RPMI8226 (cell line): ENCODE results near the gene CDKN1C.
A peak's percentile ranks its signal among the peaks of the same experiment; 100 is the strongest.

Experiments
- DNase-seq: peaks from one replicate; pipeline ENCODE4 v3.0.0-alpha.2; 2015

Gene CDKN1C

DNA sequence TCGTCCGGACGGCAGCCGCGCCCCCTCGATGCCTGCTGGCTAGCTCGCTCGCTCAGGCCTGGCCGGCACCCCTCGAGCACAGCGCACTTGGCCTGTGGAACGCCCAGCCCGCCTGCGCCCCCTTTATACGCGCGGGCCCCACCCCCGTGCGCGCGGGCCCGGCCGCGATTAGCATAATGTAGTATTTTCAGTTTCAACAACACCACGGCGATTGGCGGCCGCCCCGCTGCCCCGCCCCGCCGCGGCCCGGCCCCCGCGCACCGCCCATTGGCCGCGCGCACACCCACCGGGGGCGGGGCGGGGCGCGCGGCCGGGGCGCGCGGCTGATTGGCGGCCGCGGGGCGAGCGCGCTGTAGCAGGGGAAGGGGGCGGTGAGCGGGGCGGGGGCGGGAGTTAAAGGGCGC lies at the start of gene CDKN1C:
TSS of gene CDKN1C (minus strand) at position 98 of the 404 bp plus-strand sequence. CDS start 319 bp downstream, outside the sequence.
- DNase-seq = peak; percentile 86

DNA sequence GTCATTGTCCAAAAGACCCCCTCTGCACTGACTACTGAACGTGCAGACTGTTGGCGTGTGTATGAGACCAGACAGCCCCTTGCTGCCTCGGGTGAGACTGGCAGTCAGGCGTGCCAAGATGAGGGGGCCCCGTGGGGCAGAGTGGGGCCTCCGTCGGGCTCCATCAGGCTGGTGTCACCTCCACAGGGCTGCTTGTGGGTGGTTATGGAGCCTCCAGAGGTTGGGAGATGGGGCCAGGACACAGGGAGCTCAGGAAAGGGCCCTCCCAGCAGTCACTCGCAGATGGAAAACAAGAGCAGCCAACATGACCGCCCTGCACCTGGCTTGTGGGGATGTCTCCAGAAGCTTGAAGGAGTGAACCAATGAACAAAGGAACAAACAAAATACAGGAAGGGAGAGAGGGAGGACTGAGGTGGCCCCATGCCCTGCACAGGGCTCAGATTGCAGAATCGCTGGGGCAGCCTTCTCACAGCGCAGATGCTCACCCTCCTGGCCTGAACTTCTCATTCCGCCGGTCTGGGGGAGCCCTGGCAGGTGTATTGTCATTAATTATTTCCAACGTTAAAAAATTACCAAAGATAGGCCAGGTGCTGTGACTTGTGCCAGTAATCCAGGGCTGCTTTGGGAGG lies 49.1 kb upstream of the CDKN1C start:
- no peak for DNase-seq

DNA sequence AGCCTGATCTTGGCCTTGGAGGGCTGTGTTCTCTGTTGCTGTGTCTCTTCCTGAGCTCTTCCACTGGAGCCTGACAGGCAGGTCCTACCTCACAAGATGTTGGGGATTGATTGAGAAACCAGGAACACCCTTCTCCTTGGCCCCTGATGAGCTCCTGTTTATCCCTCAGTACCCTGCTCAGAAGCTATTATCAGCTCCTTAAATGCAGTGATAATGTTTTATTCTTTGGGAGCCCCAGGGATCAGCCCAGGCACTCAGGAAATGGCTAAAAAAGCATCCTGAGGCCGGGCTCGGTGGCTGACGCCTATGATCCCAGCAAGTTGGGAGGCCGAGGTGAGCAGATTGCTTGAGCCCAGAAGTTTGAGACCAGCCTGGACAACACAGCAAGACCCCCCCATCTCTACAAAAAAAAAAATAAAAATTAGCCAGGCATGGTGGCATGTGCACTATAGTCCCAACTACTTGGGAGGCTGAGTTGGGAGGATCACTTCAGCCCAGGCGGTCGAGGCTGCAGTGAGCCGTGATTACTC lies 48.5 kb upstream of the CDKN1C start:
- DNase-seq = no peak

DNA sequence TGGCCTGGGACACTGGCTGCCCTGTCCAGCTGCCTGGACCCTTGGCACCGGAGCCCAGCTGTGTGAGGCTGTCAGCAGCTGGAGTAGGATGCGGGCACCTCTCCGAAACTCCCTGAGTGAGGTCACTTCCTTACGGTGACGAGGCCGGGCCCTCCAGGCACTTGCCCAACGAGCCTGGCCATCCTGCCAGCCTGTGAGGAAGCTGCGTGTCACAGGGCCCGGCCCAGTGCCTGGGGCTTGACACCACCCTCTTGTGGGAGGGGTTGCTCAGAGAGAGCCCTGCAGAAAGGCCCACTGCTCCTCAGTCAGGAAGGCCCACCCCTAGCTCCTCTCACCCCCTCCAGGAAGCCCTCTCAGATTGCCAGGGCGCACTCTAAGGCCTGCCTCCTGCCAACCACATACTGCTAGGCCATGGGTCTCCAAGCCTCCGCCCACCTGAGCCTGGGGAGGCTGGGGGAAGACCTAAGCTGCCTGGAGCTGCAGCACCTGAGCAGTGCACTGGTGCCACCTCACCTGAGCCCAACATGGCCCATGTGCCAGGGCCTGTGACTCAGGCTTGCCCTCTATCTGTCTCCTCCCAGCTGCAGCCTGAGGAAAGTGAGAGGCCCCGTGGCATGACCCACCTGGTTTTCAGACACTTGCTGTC lies 47.9 kb upstream of the CDKN1C start:
- DNase-seq = peak; percentile 95

DNA sequence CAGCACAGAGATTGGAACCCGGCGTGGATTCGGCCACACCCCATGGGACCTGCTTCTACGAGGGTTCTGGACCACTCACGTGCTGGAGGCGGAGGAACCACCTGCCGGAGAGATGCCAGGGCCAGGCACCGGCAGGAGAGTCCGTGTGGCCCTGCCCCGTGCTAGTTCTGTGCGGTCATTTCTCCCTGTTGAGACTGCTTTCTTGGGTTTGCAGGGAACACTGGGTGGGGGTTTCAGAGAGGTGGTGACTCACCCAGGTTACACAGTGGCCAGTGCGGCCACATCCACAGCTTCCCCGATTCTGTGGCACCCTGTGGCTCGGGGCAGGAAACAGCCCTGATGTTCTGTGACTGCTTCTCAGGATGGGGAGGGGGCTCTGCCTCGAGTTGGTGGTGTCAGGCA lies 47.3 kb upstream of the CDKN1C start:
- DNase-seq = peak; percentile 31

DNA sequence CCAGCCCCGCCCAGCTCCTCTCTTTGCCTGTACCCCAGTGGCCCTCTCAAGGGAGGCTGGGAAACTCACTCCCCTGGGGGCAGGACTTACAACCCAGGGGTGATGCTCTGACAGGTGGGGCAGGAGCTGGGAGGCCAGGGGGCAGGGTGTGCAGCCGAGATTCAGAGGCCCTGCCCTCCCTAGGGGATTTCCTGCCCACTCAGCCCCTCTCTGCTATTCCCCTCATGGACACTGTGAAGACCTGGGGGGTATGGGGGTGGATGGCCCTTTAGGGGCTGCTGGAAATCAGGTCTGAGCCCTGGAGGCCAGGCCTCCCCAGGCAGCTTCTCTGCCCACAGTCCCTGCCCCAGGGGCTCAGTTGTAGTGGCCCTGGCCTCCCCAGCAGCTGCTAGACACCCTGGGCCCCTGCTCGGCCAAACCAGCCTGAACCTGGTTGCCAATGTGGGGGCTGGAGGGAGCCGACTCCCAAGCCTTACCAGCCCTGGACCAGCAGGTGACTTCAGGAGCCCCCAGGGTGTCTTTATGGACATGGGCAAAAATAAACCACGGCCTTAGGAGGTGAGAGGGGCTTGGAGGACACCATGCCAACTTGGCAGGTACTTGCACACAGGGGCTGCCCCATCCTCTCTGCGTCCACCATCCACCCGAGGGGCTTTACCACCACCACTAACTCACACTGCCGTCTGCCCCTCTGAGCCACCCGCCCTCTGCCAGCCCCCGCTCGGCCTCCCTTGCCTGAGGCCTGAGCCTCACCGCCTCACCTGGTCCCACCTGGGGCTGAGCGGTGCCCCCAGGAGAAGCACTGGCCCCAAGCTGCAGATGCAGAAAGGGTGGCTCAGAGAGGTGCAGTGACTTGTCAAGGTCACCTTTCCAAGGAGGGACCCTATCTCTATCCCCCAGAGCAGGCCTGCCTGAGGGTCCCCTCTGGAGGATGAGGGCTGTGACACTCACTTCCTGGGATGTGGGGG lies 46.5 kb upstream of the CDKN1C start:
- DNase-seq = no peak

DNA sequence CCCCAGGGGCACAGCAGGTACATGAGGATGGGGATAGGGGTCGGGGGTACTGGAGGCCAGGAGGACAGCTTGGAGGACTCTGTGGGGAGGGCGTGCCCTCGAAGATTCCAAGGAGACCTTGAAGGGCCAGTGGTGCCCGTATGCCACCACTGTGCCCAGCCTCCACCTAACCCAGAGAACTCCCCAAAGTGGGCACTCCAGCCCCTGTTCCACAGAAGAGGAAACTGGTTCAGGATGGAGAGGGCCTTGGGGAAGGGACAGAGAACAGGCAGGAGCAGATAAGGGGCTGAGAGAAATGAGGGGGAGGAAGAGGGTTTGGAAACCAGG lies 45.8 kb upstream of the CDKN1C start:
- no peak for DNase-seq

DNA sequence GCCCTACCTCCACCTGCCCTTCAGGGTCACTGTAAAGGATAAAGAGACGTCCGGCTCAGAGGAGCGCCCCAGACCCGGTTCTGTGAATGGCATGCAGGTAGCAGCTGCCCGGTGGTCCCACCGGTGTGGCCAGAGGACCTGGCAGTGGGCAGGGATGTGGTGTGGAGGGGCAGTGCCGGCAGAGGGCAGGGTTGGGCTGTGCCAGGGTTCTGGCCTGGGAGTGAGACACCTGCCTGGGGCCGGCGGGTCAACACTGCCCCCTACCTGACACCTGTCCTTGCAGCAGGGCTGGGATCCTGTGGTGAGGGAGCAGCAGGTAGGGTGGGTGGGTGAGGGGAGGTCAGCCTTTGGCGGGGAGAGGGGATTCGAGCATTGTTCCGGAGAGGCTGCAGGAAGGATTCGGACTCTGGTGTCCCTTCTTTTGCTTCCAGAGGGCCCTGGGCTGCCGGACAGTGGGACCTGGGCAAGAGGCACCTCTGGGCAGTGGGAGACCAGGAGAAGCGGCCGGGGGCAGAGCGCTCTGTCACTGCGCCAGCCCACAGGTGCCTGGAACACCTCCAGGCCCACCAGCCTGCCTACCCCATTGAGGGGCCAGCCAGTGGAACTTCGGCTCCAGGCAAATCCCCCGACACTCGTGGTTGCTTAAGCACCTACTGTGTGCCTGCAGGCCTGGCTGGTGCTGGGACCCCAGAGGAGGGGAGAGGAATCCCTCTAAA lies 45.3 kb upstream of the CDKN1C start:
- DNase-seq = peak; percentile 83

DNA sequence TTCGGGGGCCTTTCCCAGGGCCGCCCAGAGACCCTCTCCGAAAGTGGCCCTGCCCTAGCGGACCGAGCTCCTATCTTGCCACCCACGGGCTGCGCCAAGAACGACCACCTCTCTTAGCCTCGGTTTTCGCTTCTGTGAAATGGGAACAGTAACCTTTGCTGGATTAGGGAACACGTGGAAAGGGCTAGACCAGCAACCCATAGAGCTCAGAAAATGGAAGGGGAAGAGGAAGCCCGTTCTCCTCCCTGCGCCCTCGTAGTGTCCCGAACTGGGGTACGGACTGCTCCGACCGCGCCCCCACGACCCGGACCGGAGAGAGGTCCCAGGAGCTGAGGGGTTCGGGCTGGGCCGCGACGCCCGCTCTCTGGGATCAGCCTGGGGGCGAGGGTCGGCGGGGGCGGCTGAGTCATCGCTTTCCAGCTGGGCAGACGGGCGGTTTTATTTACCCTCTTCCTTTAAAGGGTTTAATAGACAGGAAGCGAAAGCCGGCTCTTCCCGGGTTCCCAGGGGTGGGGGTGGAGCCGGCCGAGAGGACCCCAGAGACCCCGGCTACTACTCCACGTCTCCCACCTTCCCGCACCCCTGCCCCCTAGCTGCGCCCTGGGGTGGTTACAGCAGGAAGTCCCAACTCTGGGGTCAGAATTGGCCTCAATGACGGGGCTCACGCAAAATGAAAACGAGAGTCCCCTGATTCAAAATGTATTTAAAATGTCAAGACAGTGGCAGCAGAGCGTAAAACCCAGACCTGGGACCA lies 44.6 kb upstream of the CDKN1C start:
- peak; percentile 59 for DNase-seq

DNA sequence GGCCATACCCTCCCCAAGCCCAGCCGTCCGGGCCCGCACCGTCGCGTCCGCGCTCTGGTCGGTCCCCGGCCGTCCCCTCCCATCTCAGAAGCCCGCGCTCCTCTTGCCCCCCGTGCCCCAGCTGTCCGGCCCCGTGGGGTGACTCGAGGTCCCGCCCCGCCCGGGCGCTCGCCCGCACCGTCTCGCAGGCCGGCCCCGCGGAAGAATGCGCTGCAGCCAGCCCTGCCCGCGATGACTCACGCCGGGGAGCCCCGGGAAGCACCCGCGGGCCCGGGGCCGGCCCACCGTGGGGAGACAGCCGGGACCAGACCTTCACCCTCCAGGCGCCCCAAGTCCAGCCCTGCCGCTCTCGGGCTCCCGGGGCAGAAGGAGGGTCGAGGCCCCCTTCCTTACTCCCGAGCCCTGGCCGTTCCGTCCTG lies 44.0 kb upstream of the CDKN1C start:
- DNase-seq = peak; percentile 59

DNA sequence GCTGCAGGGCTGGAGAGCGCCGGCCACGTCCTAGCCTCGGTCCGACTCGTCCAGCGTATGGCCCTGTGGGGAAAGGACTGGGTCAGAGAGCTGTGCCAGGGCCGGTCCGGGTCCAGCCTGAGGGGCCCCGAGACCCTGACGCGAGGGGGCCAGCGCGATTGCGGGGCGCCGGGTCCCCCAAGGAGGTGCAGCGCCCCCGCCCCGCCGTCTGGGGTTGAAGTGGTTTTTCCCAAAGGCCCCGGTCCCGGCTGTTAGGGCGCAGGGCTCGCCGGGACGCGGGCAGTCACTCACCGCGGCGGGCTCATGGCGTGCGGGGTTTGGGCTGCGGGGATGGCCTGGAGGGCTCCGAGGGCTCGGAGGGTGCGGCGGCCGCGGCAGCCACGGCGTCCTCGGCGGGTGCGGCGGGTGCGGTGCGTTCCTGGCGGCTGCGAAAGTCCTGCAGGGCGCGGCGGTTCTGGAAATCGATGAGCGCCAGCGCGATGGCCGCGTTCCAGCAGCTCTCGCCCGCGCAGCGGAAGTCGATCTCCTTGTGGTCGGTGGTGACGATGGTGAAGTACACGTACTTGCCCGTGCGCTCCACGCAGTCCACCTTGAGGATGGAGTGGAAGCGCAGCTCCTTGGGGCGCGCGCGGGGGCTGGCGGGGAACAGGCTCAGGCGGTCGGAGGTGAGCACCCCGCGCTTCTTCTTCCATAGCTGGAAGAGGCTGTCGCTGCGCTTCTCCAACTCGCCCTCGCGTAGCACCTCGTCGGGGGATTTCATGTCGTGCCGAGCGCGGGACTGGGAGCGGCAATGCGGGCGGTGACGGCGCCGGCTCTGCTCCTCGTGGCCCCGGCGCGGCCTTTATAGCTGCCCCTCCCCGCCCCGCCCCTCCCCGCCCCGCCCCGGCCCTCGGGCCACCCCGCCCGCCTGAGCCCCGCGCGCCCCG lies 43.3 kb upstream of the CDKN1C start, which contains the start of gene PHLDA2:
TSS of gene PHLDA2 (minus strand) at position 816 of the 926 bp plus-strand sequence. CDS start at position 760, 56 bp downstream.
- DNase-seq = peak; percentile 78

DNA sequence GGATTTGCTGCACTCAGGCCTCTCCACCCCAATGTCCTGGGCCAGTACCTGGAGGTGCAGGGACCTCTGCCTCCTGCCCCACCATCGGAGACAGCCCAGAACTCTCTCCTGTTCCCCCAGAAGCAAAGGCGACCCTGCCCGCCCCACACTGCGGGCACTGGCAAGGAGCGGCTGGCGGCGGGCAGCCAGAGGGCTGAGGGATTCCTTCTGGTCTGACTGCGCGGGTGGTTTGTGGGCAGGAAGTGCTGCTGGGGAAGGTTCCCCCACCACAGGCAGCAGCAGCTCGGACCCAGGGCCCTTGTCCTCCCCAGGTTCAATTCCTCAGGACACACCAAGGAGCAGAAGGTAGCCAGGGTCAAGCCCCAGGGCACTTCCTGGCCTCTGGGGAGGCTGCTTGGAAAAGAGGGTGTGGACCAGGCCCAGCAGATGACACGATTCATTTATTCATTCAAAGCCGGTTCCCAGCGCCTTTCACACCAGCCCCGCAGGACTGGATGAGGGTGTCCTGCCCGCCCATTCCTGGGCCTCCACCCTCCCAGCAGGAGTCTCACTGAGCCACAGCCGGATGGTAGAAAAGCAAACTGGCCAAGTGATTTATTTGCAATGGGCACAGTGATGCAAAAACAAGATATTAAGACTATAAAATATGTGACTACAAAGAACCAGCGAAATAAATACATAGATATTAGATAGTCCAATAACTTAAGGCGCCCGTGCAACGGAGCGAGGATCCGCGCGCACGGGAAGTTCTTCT lies 42.5 kb upstream of the CDKN1C start:
- DNase-seq = no peak

DNA sequence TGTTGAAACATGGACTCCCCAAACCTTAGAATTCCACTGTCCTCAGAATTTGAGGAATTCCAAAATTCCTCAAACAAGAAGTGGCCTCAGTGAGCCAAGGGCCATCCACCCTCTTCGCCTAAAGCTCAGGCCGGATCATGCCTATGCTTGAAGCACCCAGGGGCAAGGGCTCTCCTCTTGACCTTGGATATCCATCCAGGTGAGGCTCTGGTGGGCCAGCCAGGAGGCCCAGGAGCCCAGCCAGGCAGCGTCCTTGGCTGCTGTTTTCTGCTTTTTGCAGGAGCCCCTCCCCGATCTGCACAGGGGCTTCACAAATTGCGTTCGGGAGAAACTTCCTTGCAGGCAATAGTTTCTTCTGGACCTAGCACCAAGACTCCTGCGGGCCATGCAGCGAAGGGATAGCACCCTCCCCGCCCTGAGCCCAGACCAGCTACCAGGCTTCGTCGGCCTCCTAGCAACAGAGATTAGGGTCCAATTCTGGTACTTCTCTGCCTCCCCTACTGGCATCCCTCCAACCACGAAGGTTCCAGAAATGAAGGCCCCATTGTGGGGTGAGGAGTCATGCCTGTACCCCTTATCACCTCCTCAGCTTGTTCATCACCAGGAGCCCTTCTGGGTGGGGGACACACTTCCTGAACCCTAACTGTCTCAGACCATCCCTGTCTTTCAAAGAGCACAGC lies 41.7 kb upstream of the CDKN1C start:
- DNase-seq = no peak

DNA sequence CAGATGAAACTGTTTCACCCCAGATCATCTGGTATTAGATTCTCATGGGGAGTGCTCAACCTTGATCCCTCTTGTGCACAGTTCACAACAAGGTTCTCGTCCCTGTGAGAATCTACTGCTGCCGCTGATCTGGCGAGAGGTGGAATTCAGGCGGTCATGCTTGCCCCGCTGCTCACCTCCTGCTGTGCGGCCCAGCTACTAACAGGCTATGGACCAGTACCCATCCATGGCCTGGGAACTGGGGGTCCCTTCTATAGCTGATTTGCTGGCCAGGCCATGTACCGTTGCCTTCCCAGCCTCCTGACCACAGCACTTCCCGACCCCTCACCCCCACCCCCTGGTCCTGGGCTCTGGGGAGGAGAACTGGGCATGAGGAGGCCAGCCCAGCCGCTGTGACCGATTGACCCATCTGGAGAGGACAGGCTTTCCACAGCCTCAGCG lies 41.1 kb upstream of the CDKN1C start:
- no peak for DNase-seq

DNA sequence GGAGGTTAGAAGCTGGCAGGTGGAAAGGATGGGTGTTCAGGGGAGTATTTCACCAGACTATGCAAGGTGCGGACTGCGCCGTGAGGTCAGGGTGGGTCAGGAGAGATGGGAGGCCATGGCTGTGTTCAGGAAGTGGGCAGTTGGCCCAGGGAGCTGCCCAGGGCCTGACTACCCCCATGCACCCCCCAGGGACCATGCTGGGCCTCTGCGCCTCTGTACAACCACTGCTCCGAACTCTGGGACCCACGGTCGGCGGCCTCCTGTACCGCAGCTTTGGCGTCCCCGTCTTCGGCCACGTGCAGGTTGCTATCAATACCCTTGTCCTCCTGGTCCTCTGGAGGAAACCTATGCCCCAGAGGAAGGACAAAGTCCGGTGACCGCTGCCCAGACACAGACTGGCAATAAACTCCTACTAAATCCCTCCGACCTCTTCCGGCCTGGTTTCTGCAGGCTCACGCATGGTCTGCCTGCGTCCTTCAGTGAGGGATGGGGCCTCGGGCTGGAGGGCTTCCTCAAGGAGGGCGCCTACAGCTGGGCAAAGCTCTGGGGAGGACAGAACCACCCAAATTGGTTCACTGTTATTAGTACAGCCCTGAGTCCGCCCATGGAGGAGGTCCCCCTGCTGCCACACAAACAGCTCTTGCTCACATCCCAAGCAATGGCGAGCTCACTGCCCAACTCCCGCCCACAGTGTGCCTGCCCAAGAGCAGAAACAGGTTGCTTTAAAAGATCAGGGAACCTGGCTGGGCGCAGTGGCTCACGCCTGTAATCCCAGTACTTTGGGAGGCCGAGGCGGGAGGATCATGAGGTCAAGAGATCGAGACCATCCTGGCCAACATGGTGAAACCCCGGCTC lies 39.5 kb upstream of the CDKN1C start:
- no peak for DNase-seq

DNA sequence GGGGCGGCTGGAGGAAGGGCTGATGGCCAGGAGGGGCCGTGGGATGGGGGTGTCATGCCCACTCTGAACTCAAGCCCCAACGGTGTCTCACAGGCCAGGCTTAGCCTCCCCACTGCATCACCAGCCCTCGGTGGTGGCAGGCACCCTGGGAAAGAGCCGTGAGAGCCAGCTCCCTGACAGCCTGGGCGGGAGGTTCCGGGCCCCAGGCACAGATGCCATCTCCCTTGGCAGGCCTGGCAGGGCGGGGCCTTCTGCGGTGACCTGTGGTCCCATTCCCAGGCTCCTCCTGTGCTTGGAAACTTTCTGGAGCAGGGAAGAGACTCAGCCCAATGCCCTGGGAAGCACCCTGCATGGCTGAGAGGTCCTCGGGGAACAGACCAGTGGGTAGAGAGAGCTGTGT lies 38.8 kb upstream of the CDKN1C start:
- no peak for DNase-seq

DNA sequence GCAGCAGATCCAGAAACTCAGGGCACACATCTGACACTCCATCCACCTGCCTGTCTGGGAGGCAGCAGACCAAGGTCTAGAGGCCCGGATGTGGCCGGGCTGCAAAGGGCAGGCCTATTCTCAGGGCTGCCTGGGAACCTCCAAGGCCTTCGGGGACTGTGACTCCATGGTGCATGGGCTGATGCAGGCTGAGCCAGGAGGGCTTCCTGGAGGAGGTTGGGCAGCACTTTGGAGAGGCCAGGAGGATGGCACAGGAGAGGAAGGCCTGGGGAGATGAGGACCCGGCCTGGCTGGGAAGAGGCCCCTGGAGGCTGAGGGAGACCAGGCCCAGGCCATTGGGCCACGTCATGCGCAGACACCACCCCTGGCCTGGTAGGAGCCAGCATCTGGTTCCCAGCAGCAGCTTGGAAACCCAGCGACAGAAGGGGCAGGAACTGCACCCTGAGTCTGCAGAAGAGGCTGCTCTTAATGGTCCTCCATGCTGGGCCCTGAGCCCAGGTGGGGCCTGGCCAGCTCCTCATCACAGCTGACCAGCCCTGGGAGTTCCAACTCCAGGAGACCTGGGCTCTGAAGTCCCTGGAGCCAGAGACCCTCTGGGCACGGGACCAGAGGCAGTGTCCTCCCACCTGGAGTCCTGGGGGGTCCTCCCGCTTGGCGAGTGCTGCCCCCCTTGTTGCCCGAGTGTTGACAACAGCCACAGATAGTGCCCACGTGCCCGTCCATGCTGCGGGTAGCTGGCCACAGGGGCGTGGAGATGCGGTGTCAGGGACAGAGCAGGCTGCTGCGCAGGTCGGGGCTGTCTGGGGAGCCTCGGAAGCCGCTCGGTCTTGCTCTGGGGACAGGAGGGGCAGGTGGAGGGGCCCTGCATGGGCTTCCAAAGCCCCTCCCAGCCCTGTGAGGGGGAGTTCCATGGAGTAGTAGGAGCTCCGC lies 38.1 kb upstream of the CDKN1C start:
- no peak for DNase-seq
